Tibial nerve (tissue), 4 donors: ENCODE results near the gene CAMKMT. TPM values are rescaled to one million over a fixed set of nuclear protein-coding genes. Genes with fewer than 3 reads are reported as not detected.

ENCODE experiments used
- DNase-seq, 2 donors: peaks; one replicate each; pipeline ENCODE4 v3.0.0-alpha.2; 2019; ENCODE audit warnings: low spot score in 2 of 2
- H3K27ac ChIP-seq, 4 donors: fragments of 200-600 bp; sonication (generic) in 3 of 4; one replicate each; pipeline ENCODE4 v1.5.1; 2017 to 2019; ENCODE audit warnings: mild to moderate bottlenecking in 1 of 4
- H3K27me3 ChIP-seq, 2 donors: fragments of 200-600 bp; sonication (generic) in 1 of 2; one replicate each; pipeline versions ENCODE4 v1.5.1 to v1.6.0; 2017 to 2019
- H3K36me3 ChIP-seq, 3 donors: fragments of 200-600 bp; sonication (generic); one replicate each; pipeline ENCODE4 v1.5.1; 2018 to 2019
- H3K4me1 ChIP-seq, 4 donors: fragments of 200-600 bp; sonication (generic) in 3 of 4; one replicate each; pipeline ENCODE4 v1.5.1; 2017 to 2019
- H3K4me3 ChIP-seq, 4 donors: fragments of 200-600 bp; sonication (generic) in 3 of 4; one replicate each; pipeline ENCODE4 v1.5.1; 2017 to 2019; ENCODE audit warnings: mild to moderate bottlenecking in 1 of 4, moderate library complexity in 1 of 4
- H3K9me3 ChIP-seq, 4 donors: fragments of 200-600 bp; sonication (generic) in 3 of 4; one replicate each; pipeline ENCODE4 v1.5.1; 2017 to 2019
- CTCF ChIP-seq, 5 experiments: fragments of 200-600 bp in 3 of 5; fragments of 450-650 bp in 2 of 5; sonication (generic) in 3 of 5; IDR thresholded peaks; one replicate each; pipeline ENCODE4 v1.5.1; 2016 to 2019; ENCODE audit warnings: antibody characterized with exemption in 5 of 5, mild to moderate bottlenecking in 3 of 5, moderate library complexity in 2 of 5
- EP300 ChIP-seq, 2 donors: sonication (generic); formaldehyde crosslinking; IDR thresholded peaks; one replicate each; pipeline ENCODE4 v1.6.1; 2017; ENCODE audit warnings: antibody characterized with exemption in 2 of 2, mild to moderate bottlenecking in 1 of 2
- POLR2A ChIP-seq, 2 donors: fragments of 450-650 bp; IDR thresholded peaks; one replicate each; pipeline ENCODE4 v1.6.1; 2017; ENCODE audit warnings: antibody characterized with exemption in 2 of 2, mild to moderate bottlenecking in 2 of 2, moderate library complexity in 2 of 2
- WGBS, 2 donors: methylation state at CpG; one replicate each; pipeline ENCODE4 v1.1.5; 2018; 5-methylcytosine and 5-hydroxymethylcytosine counted together
- total RNA-seq, 4 donors: library from RNA; depleted of rRNA; stranded (reverse); fragments of >200 nt; gene quantifications; one replicate each; pipeline ENCODE4 v1.1.0, GENCODE V29; 2016

The CAMKMT gene
- total RNA-seq, 4 donors from 2014 or later: 8.4 to 14.1 (median 9.7) TPM

- Histone ChIP-seq H3K27me3 (no peaks in the 10 kb centered on the region), H3K4me3 (no peak overlapping the region), H3K4me1 (peaks cover 0 to 16% (median 1%) of the 10 kb centered on the region in 4 donors), H3K36me3 (no peaks in the 10 kb centered on the region), H3K27ac (no peak overlapping the region), H3K9me3 (peaks cover 0 to 24% (median 0%) of the 10 kb centered on the region in 4 donors)
- DNase-seq: no peak
- WGBS, 2 donors: 95% methylated on average over 7 of the region's 7 CpGs
- no peak for TF ChIP-seq EP300 (IDR thresholded peaks at IDR 0.05)
- no peak for TF ChIP-seq POLR2A (IDR thresholded peaks at IDR 0.05)
- no peak for TF ChIP-seq CTCF (IDR thresholded peaks at IDR 0.05)
Observed at GRCh38 chr2:44780406-44780805, 418.7 kb downstream of the CAMKMT start.

- no peak overlapping the region for H3K27ac ChIP-seq
- no peaks in the 10 kb centered on the region for H3K4me1 ChIP-seq
- no peak overlapping the region for H3K4me3 ChIP-seq
- H3K36me3 ChIP-seq: no peaks in the 10 kb centered on the region
- H3K27me3 ChIP-seq: no peaks in the 10 kb centered on the region
- DNase-seq: no peak
- WGBS, 2 donors: 50 to 54% methylated on average over 2 of the region's 2 CpGs
- peaks cover 0 to 16% (median 0%) of the 10 kb centered on the region in 4 donors for H3K9me3 ChIP-seq
- no peak for TF ChIP-seq POLR2A (IDR thresholded peaks at IDR 0.05)
- TF ChIP-seq EP300 (IDR thresholded peaks at IDR 0.05): no peak
- no peak for TF ChIP-seq CTCF (IDR thresholded peaks at IDR 0.05)
Observed at GRCh38 chr2:44785433-44785832, 423.7 kb downstream of the CAMKMT start.

- Histone ChIP-seq H3K4me3 (no peak overlapping the region), H3K4me1 (no peaks in the 10 kb centered on the region), H3K27me3 (peaks cover 0 to under 1% of the 10 kb centered on the region in 2 donors), H3K36me3 (no peaks in the 10 kb centered on the region), H3K9me3 (peaks cover 0 to 14% (median 0%) of the 10 kb centered on the region in 4 donors), H3K27ac (no peak overlapping the region)
- WGBS, 2 donors: 74 to 92% methylated on average over 7 of the region's 7 CpGs
- no peak for DNase-seq
- TF ChIP-seq CTCF (IDR thresholded peaks at IDR 0.05) (no peak), EP300 (IDR thresholded peaks at IDR 0.05) (no peak), POLR2A (IDR thresholded peaks at IDR 0.05) (no peak)
Observed at GRCh38 chr2:44786045-44786816, 424.5 kb downstream of the CAMKMT start.

GRCh38 chr2:44786817-44787214, 425.1 kb downstream of the CAMKMT start:
- H3K36me3 ChIP-seq: no peaks in the 10 kb centered on the region
- no peak overlapping the region for H3K27ac ChIP-seq
- WGBS, 2 donors: 90 to 95% methylated on average over 5 of the region's 5 CpGs
- DNase-seq: no peak
- TF ChIP-seq POLR2A (IDR thresholded peaks at IDR 0.05) (no peak), CTCF (IDR thresholded peaks at IDR 0.05) (no peak)
- H3K4me1 ChIP-seq: no peaks in the 10 kb centered on the region
- peaks cover 0 to 14% (median 0%) of the 10 kb centered on the region in 4 donors for H3K9me3 ChIP-seq
- H3K27me3 ChIP-seq: peaks cover 0 to 6% of the 10 kb centered on the region in 2 donors
- no peak overlapping the region for H3K4me3 ChIP-seq

GRCh38 chr2:44787663-44788062, 425.9 kb downstream of the CAMKMT start:
- no peak for DNase-seq
- no peak for TF ChIP-seq EP300 (IDR thresholded peaks at IDR 0.05)
- no peak for TF ChIP-seq CTCF (IDR thresholded peaks at IDR 0.05)
- TF ChIP-seq POLR2A (IDR thresholded peaks at IDR 0.05): no peak
- no peaks in the 10 kb centered on the region for H3K4me1 ChIP-seq
- H3K27me3 ChIP-seq: peaks cover 0 to 6% of the 10 kb centered on the region in 2 donors
- no peak overlapping the region for H3K27ac ChIP-seq
- 90 to 94% methylated on average over 6 of the region's 6 CpGs for WGBS, 2 donors
- peaks cover 0 to 6% (median 0%) of the 10 kb centered on the region in 4 donors for H3K9me3 ChIP-seq
- H3K4me3 ChIP-seq: no peak overlapping the region
- H3K36me3 ChIP-seq: no peaks in the 10 kb centered on the region
